ENCODE data around the gene POLD3. TPM values are rescaled to one million over a fixed set of nuclear protein-coding genes. Genes with fewer than 3 reads are reported as not detected.

Gene POLD3
- total and polyA plus RNA-seq, 2 donors (not counting 1 experiment from before 2014, with no cell fraction given) = 4.6 to 17.6 TPM

DNA sequence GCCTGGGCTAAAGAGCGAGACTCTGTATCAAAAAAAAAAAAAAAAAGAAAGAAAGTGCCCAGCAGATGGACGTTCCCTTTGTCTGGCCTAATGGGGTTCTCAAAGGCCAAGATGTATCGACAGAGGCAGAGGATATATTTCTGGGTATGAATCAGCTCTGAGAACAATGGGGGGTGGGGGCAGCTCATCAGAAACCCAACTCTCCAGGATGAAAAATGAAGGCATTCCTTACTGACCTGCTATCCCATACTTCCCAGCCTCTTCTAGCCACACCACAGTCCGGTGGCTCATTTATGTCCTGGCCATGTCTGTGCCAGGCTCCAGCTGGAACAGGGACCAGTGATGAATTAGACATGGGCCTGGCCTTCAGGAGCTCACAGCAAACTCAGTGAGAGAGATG is 15.2 kb upstream of the POLD3 start:
- CTCF ChIA-PET = no interaction called here
- no peak overlapping the region for H3K4me2 ChIP-seq (replicated peaks; ENCODE audit: low read depth, low read length, poor library complexity, severe bottlenecking)
- TF ChIP-seq EZH2 (IDR thresholded peaks at IDR 0.05; ENCODE audit: borderline replicate concordance, insufficient read depth, low read depth, low read length, poor library complexity, severe bottlenecking) = no peak
- TF ChIP-seq, protein P1, sequence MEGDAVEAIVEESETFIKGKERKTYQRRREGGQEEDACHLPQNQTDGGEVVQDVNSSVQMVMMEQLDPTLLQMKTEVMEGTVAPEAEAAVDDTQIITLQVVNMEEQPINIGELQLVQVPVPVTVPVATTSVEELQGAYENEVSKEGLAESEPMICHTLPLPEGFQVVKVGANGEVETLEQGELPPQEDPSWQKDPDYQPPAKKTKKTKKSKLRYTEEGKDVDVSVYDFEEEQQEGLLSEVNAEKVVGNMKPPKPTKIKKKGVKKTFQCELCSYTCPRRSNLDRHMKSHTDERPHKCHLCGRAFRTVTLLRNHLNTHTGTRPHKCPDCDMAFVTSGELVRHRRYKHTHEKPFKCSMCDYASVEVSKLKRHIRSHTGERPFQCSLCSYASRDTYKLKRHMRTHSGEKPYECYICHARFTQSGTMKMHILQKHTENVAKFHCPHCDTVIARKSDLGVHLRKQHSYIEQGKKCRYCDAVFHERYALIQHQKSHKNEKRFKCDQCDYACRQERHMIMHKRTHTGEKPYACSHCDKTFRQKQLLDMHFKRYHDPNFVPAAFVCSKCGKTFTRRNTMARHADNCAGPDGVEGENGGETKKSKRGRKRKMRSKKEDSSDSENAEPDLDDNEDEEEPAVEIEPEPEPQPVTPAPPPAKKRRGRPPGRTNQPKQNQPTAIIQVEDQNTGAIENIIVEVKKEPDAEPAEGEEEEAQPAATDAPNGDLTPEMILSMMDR (IDR thresholded peaks at IDR 0.05) = no peak
- no peak overlapping the region for H3K27ac ChIP-seq (ENCODE audit: low read length in 2 of 2)
- H3K79me2 ChIP-seq (ENCODE audit: control insufficient read depth, insufficient read depth, low read length) = no peaks in the 10 kb centered on the region
- H3K27me3 Mint-ChIP-seq = peaks cover 11% of the 10 kb centered on the region
- no peaks in the 10 kb centered on the region for H4K20me1 ChIP-seq (ENCODE audit: control insufficient read depth, insufficient read depth, low read length, poor library complexity, severe bottlenecking)
- DNase-seq (no peak), ATAC-seq (ENCODE audit: low read depth) (no peak)
- no peaks in the 10 kb centered on the region for H3K9me3 Mint-ChIP-seq (ENCODE audit: insufficient read depth)
- no peaks in the 10 kb centered on the region for H3K4me1 ChIP-seq (ENCODE audit: control insufficient read depth in 2 of 2, insufficient read depth in 2 of 2, low read length in 2 of 2)
- H3K9me3 ChIP-seq (ENCODE audit: control extremely low read depth in 1 of 3, control insufficient read depth in 2 of 3, insufficient read depth in 1 of 3, low read length in 2 of 3) = no peaks in the 10 kb centered on the region
- no peak overlapping the region for H3K4me3 ChIP-seq (ENCODE audit: control extremely low read depth in 1 of 5, extremely low read depth in 1 of 5, insufficient read depth in 1 of 5, low read depth in 2 of 5, low read length in 4 of 5)
- 100% methylated on average over 1 of the region's 4 CpGs for WGBS (ENCODE audit: insufficient coverage)
- no peaks in the 10 kb centered on the region for H3K36me3 ChIP-seq (replicated peaks in 1 of 2; ENCODE audit: control extremely low read depth in 1 of 2, control insufficient read depth in 1 of 2, extremely low read depth in 1 of 2, insufficient read depth in 2 of 2, low read length in 1 of 2)
- H3K4me3 Mint-ChIP-seq = no peak overlapping the region
- POLR2A ChIA-PET = no interaction called here
- intact Hi-C loops (cut with micrococcal nuclease) = no loop called here
- H3K27ac Mint-ChIP-seq = no peak overlapping the region
- H3K9ac ChIP-seq (ENCODE audit: low read length) = no peak overlapping the region
- no peaks in the 10 kb centered on the region for H3K27me3 ChIP-seq (replicated peaks in 1 of 4; ENCODE audit: control extremely low read depth in 1 of 4, control insufficient read depth in 3 of 4, insufficient read depth in 4 of 4, low read length in 3 of 4)
- no peak overlapping the region for H2AFZ ChIP-seq (ENCODE audit: insufficient read depth, low read depth, low read length, poor library complexity, severe bottlenecking)
- H3K4me1 Mint-ChIP-seq = no peaks in the 10 kb centered on the region

GRCh38 chr11:74577624-74578396 is 14.6 kb upstream of the POLD3 start:
- Histone ChIP-seq H4K20me1 (ENCODE audit: control insufficient read depth, insufficient read depth, low read length, poor library complexity, severe bottlenecking) (no peaks in the 10 kb centered on the region), H3K9me3 (ENCODE audit: control extremely low read depth in 1 of 3, control insufficient read depth in 2 of 3, insufficient read depth in 1 of 3, low read length in 2 of 3) (no peaks in the 10 kb centered on the region), H3K36me3 (replicated peaks in 1 of 2; ENCODE audit: control extremely low read depth in 1 of 2, control insufficient read depth in 1 of 2, extremely low read depth in 1 of 2, insufficient read depth in 2 of 2, low read length in 1 of 2) (no peaks in the 10 kb centered on the region), H3K4me1 (ENCODE audit: control insufficient read depth in 2 of 2, insufficient read depth in 2 of 2, low read length in 2 of 2) (no peaks in the 10 kb centered on the region), H2AFZ (ENCODE audit: insufficient read depth, low read depth, low read length, poor library complexity, severe bottlenecking) (no peak overlapping the region), H3K4me3 (ENCODE audit: control extremely low read depth in 1 of 5, extremely low read depth in 1 of 5, insufficient read depth in 1 of 5, low read depth in 2 of 5, low read length in 4 of 5) (no peak overlapping the region), H3K79me2 (ENCODE audit: control insufficient read depth, insufficient read depth, low read length) (no peaks in the 10 kb centered on the region), H3K9ac (ENCODE audit: low read length) (no peak overlapping the region), H3K27me3 (replicated peaks in 1 of 4; ENCODE audit: control extremely low read depth in 1 of 4, control insufficient read depth in 3 of 4, insufficient read depth in 4 of 4, low read length in 3 of 4) (no peaks in the 10 kb centered on the region), H3K27ac (ENCODE audit: low read length in 2 of 2) (no peak overlapping the region), H3K4me2 (replicated peaks; ENCODE audit: low read depth, low read length, poor library complexity, severe bottlenecking) (no peak overlapping the region)
- Mint-ChIP-seq H3K9me3 (ENCODE audit: insufficient read depth) (no peaks in the 10 kb centered on the region), H3K4me3 (no peak overlapping the region), H3K4me1 (no peaks in the 10 kb centered on the region), H3K27me3 (peaks cover 6% of the 10 kb centered on the region), H3K27ac (no peak overlapping the region)
- DNase-seq (no peak), ATAC-seq (ENCODE audit: low read depth) (no peak)
- intact Hi-C loops (cut with micrococcal nuclease) = no loop called here
- ChIA-PET POLR2A (interaction anchor here (0.6 kb wide), 1 partner anchor 1772 kb away, joined by 4 read pairs; no protein-coding TSS in a partner anchor), CTCF (no interaction called here)
- WGBS (ENCODE audit: insufficient coverage) = 83% methylated on average over 2 of the region's 6 CpGs
- TF ChIP-seq EZH2 (IDR thresholded peaks at IDR 0.05; ENCODE audit: borderline replicate concordance, insufficient read depth, low read depth, low read length, poor library complexity, severe bottlenecking) = no peak
- TF ChIP-seq, protein P1 (IDR thresholded peaks at IDR 0.05) = no peak

All from B cell (primary cell).